Smooth muscle cell (in vitro differentiated cells): ENCODE data around the gene CDAN1. TPM values are rescaled to one million over a fixed set of nuclear protein-coding genes. Genes with fewer than 3 reads are reported as not detected.

Experiments
- DNase-seq: peaks from one replicate; lab custom pipeline; 2025; ENCODE audit not compliant: unreplicated experiment; lab: John Stamatoyannopoulos, UW
- H2AFZ ChIP-seq: fragments of 200-600 bp; sonication (generic); 2 replicates; pipeline ENCODE4 v1.6.0; 2016; ENCODE audit warnings: antibody characterized with exemption, low read depth, mild to moderate bottlenecking
- H3F3A ChIP-seq: fragments of 200-600 bp; sonication (generic); 2 replicates; pipeline ENCODE4 v1.6.0; 2017; ENCODE audit warnings: antibody characterized with exemption, low read depth
- H3K27ac ChIP-seq: fragments of 200-600 bp; sonication (generic); 2 replicates; pipeline ENCODE4 v1.5.1; 2016; ENCODE audit warnings: low read depth, mild to moderate bottlenecking
- H3K27me3 ChIP-seq: fragments of 200-600 bp; sonication (generic); 2 replicates; pipeline ENCODE4 v1.6.1; 2016; ENCODE audit warnings: low read depth, mild to moderate bottlenecking
- H3K36me3 ChIP-seq: fragments of 200-600 bp; sonication (generic); 2 replicates; pipeline ENCODE4 v1.5.1; 2016; ENCODE audit warnings: low read depth
- H3K4me1 ChIP-seq: fragments of 200-600 bp; sonication (generic); 2 replicates; pipeline ENCODE4 v1.5.1; 2016; ENCODE audit warnings: low read depth
- H3K4me2 ChIP-seq: fragments of 200-600 bp; sonication (generic); 2 replicates; pipeline ENCODE4 v1.6.0; 2016; ENCODE audit warnings: mild to moderate bottlenecking
- H3K4me3 ChIP-seq: fragments of 200-600 bp; sonication (generic); 2 replicates; pipeline ENCODE4 v1.5.1; 2016; ENCODE audit warnings: mild to moderate bottlenecking
- H3K79me2 ChIP-seq: fragments of 200-600 bp; sonication (generic); 2 replicates; pipeline ENCODE4 v1.6.0; 2016; ENCODE audit warnings: low read depth, mild to moderate bottlenecking
- H3K9ac ChIP-seq: fragments of 200-600 bp; sonication (generic); 2 replicates; pipeline ENCODE4 v1.6.0; 2016; ENCODE audit warnings: low read depth
- H3K9me3 ChIP-seq: fragments of 200-600 bp; sonication (generic); replicated peaks from 2 replicates; pipeline ENCODE4 v1.5.1; 2016; ENCODE audit warnings: low read depth
- H4K20me1 ChIP-seq: fragments of 200-600 bp; sonication (generic); 2 replicates; pipeline ENCODE4 v1.6.0; 2016; ENCODE audit warnings: low read depth
- CTCF ChIP-seq: fragments of 200-600 bp; sonication (generic); IDR thresholded peaks from 2 replicates; pipeline ENCODE4 v1.5.1; 2017; ENCODE audit warnings: borderline replicate concordance, mild to moderate bottlenecking, antibody characterized with exemption; ENCODE audit not compliant: insufficient read depth, poor library complexity, severe bottlenecking
- WGBS: methylation state at CpG from one replicate; pipeline ENCODE4 v1.1.7; 2016; ENCODE audit warnings: low lambda C conversion rate; 5-methylcytosine and 5-hydroxymethylcytosine counted together
- polyA plus RNA-seq: library from polyadenylated mRNA; unstranded; fragments of >200 nt; fragmentation: Nextera tagmentation; extraction: Ambion mirVana; gene quantifications from 2 replicates; pipeline ENCODE4 v1.2.1, GENCODE V29; 2016
- total RNA-seq: library from RNA; depleted of rRNA; stranded (reverse); fragments of >200 nt; gene quantifications from 2 replicates; pipeline ENCODE4 v1.2.3, GENCODE V29; 2014

CDAN1 gene
- total and polyA plus RNA-seq, 2 experiments from 2014 or later, result 6.1 to 6.9 TPM

GRCh38 chr15:42691308-42691707 lies 45.6 kb downstream of the CDAN1 start:
- no peaks in the 10 kb centered on the region for H3K27me3 ChIP-seq
- H3K4me3 ChIP-seq, result no peak overlapping the region
- DNase-seq, result no peak
- no peak overlapping the region for H2AFZ ChIP-seq
- H3F3A ChIP-seq, result no peaks in the 10 kb centered on the region
- H3K4me1 ChIP-seq, result no peaks in the 10 kb centered on the region
- H3K79me2 ChIP-seq, result no peaks in the 10 kb centered on the region
- no peaks in the 10 kb centered on the region for H3K9me3 ChIP-seq
- TF ChIP-seq CTCF, result no peak
- no peak overlapping the region for H3K27ac ChIP-seq
- H4K20me1 ChIP-seq, result no peaks in the 10 kb centered on the region
- H3K9ac ChIP-seq, result no peak overlapping the region
- 87% methylated on average over 4 of the region's 4 CpGs for WGBS
- no peak overlapping the region for H3K4me2 ChIP-seq
- H3K36me3 ChIP-seq, result no peaks in the 10 kb centered on the region

- Histone ChIP-seq H3K4me2 (no peak overlapping the region), H3K36me3 (no peaks in the 10 kb centered on the region), H3K9ac (no peak overlapping the region), H3K9me3 (no peaks in the 10 kb centered on the region), H3K4me1 (no peaks in the 10 kb centered on the region), H3K79me2 (no peaks in the 10 kb centered on the region), H3F3A (no peaks in the 10 kb centered on the region), H3K27ac (no peak overlapping the region), H4K20me1 (no peaks in the 10 kb centered on the region), H2AFZ (no peak overlapping the region), H3K4me3 (no peak overlapping the region), H3K27me3 (no peaks in the 10 kb centered on the region)
- DNase-seq, result no peak
- TF ChIP-seq CTCF, result no peak
- 88% methylated on average over 3 of the region's 3 CpGs for WGBS
These were observed 48.6 kb downstream of the CDAN1 start for GRCh38 chr15:42688301-42688700.

GRCh38 chr15:42687740-42688139 lies 49.2 kb downstream of the CDAN1 start:
- Histone ChIP-seq H3F3A (no peaks in the 10 kb centered on the region), H2AFZ (no peak overlapping the region), H3K36me3 (no peaks in the 10 kb centered on the region), H3K9ac (no peak overlapping the region), H3K4me3 (no peak overlapping the region), H3K79me2 (no peaks in the 10 kb centered on the region), H3K9me3 (no peaks in the 10 kb centered on the region), H3K4me1 (no peaks in the 10 kb centered on the region), H3K27ac (no peak overlapping the region), H4K20me1 (no peaks in the 10 kb centered on the region), H3K27me3 (no peaks in the 10 kb centered on the region), H3K4me2 (no peak overlapping the region)
- no peak for TF ChIP-seq CTCF
- DNase-seq, result no peak
- 96% methylated on average over 4 of the region's 4 CpGs for WGBS

GRCh38 chr15:42686281-42686680 lies 50.6 kb downstream of the CDAN1 start:
- Histone ChIP-seq H3K9me3 (no peaks in the 10 kb centered on the region), H3K4me2 (no peak overlapping the region), H4K20me1 (no peaks in the 10 kb centered on the region), H3F3A (no peaks in the 10 kb centered on the region), H3K4me1 (no peaks in the 10 kb centered on the region), H3K27me3 (no peaks in the 10 kb centered on the region), H3K9ac (no peak overlapping the region), H3K79me2 (no peaks in the 10 kb centered on the region), H3K36me3 (no peaks in the 10 kb centered on the region), H2AFZ (no peak overlapping the region), H3K27ac (no peak overlapping the region), H3K4me3 (no peak overlapping the region)
- 94% methylated on average over 8 of the region's 8 CpGs for WGBS
- no peak for TF ChIP-seq CTCF
- DNase-seq, result no peak
